HL-60/S4 treated with phorbol 12-myristate 13-acetate at 8.2 ng/mL for 4 days and 3 days (cell line): ENCODE data around the gene SLC29A1.
"Not testable (repeated sequence)": the region's sequence is repeated elsewhere in the genome, so short reads cannot be mapped to it uniquely, and the experiment has no call there.

Experiments
- in situ Hi-C: fragments of 300-500 bp; cut with MboI; formaldehyde crosslinking; loops from 2 replicates; pipeline ENCODE4 v1.15.0; 2022; ENCODE audit warnings: low sequenced_read_pairs

The SLC29A1 gene

DNA sequence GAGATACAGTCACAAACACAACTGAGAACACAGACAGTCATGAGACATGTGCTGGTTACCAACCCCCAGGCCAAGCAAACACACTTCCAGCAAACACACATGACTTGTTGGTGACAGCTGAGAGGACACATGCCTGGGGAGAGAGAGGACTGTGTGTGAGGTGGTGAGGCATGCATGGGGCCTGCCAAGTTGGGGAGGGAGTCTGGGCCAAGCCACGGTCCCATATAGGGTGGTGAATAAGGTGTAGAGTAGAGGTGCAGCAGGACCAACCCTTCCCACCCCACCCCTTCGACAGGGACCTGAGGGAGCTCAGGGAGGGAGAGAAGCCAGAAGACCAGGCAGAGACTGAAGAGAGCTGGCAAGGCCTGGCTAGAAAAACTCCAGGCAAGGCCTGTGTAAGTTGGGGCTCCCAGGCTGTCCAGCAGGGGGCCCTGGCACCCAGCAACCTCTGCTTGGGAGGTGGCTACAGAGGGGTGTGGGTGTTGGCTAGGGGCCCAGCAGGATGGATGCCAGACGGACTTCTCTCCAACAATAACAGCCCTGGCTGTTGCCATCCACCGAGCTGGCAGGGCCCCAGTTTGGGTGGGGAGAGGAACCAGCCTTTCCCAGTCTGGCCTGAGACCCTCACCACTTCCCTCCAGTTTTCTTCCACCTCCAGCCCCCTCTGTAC lies 2.0 kb upstream of the SLC29A1 start:
- in situ Hi-C loops: no loop called here

DNA sequence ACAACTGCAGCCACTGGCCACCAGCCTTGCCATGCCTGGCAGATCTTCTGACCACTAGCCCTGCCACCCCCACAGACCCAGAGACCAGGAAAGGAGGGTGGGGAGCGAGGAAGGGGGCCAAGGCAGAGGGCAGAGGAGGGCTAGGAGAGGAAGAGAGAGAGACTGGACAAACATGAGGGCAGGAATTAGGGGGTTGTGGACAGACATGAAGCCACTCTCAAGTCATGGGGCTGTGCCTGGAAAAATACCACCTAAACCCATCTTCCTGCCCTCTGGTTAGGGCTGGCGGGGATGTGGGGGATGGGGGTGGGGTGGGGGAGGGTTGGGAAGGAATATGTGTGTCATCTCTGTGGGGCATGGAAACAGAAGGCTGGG lies 1.4 kb upstream of the SLC29A1 start:
- in situ Hi-C loops: no loop called here

DNA sequence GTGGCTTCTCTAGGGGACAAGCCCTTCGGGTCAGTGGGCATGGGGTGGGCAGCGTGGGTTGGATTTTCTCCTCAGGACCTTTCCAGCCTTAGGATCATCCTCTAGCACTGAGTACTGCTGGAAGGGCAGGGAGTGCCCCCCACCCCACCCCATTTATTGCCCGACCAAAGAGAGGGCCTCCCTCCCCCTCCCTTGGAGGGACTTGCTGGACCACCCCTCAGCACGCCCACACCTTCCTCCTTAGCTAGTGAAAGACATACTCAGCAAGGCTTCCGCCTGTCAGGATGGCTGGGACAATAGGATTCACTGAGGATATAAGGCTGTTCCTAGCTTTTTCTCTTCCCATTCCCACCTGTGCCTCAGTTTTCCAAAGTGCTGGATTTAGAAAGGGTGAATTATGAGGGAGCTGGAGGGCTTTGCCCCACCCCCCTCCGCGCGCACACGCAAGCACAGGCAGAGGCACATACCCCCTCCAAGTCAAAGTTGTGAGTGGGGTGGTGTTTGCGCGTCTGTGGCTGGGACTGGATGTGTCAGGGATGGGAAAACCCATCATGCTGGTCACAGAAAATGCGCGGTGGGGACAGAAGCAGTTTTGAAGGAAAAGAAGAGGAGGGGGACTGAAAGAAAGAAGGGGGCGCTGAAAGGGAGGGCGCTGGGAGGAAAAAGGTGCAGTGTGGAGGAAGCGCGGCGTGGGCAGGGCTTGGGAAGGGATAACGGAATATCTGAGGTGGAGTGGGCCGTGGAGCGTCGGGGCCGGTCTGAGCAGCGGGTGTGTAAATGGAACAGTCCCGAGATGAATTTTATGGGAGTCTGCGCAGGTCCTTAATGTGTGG lies 693 bp upstream of the SLC29A1 start:
- in situ Hi-C loops: no loop called here

DNA sequence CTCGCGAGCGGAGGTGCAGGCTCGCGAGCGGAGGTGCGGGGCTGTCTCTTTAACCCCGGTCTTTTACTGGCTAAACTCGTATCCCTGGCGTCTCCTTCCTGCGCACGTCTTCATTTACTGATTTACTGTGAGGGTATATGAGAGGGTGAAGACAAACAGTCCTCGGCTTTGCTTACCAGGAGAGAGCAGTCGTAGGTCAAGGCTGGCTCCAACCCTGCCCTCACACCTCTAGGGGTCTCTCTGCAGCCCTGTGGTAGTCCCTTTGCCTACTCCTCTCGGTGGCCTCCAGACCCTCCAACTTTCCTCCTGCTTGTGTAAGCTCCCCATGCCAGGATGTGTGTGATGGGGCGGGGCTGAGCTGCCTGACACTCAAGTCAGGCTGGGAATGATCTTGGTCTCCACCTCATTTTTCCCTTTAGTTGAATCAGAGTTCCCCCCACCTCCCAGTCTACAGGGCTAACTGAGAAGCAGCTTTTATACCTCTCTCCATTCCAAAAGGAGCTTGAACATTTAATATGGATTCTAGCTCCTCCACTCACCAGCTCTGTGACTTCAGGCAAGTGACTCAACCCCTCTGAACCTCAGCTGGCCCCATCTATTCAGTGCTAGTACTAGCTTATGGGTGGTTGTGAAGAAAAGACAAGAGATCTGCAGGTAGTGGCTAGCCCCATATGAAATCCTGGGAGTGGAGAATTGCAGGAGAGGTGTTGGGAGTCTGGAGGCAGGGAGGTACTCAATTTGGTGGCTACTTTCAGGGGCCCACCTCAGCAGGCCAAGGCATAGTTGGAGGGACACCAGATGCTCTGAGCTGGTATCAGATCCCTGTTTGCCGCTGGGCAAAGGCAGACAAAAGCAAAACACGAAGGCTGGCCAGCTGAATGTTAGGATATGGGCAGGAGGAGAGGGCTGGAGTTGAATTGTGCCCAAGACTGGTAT lies 902 bp downstream of the SLC29A1 start:
- in situ Hi-C loops: no loop called here

DNA sequence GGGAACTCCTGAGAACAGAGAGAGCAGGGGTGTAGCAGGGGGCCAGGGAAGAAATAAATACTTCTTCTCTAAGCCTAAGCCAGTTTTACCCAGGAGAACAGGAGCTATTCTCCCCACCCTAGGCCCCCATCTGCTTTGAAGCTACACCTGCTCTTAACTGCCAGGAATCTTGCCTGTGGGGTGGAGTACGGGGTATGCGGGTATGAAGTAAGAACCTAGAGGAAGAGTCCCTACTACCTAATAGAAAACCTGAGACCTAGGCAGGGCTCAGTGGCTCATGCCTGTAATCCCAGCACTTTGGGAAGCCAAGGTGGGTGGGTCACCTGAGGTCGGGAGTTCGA lies 1.5 kb downstream of the SLC29A1 start:
- in situ Hi-C loops: no loop called here

DNA sequence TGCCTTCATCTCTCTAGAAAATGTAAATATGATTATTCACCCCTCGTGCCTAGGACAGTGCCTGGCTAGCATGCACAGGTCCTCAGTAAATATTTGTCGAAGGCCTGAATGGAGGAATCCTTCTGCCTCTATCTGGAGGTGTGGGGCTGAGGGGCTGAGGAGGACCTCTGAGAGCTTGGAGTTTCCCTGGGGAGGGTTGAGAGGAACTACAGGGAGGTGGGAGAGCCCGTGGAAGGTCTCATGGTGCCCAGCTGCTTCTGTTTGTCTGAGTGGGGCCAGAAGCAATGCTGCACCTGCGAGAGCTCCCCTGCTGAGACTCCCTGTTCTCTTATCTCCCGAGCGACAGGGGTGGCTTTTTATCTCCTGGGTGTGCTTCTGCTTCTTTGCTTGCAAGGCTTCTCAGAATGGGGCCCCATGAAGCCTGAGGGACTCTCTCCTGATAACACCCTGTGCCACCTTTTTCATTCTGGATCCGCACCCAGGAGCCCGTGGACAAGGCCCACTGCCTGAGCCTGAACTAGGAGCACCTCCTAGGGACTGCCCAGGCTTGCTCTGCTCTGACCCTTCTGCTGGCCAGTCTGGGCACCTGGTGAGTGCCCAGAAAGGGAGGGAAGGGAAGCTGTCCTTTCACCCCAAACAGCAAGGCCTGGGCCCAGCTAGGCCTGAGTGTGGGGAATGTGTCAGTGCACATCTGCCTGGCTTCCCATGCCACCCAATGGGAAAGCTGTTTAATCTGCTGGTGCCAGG lies 2.4 kb downstream of the SLC29A1 start:
- in situ Hi-C loops: no loop called here

DNA sequence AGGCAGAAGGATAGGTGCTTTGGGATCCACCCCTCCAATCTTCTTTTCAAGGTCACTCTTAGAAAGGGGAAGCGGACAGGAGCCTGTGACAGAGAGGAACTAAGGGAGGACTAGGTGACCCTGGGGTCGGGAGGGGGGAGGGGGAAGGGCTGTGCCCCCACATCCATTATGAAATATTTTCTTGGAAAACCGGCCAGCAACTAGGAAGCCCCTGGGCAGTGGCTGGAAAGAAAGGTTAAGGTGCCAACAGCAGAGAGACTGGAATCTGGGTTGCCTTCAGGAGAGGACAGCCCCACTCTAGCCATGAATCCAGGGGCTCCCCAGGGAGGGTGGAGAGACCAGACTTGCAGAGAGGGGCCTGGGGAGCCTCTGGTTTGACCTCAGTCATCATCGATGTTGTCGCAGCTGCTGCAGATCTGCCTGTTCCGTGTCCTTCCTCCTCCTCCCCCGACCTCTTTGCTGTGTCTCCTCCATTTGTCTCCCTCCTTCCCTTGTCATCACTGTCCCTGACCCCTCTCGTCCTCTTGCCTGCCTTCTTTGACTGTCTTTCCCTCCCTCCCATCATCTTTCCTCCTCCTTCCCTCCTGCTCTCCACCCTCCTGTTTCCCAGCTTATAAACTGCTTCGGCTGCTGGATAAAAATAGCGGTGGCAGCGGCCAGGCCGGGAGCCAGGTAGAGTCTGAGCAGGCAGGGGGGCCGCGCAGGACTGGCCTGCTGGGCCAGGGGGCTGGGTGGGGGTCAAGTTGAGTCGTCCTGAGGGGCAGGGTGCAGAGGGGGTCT lies 3.2 kb downstream of the SLC29A1 start:
- in situ Hi-C loops: no loop called here

DNA sequence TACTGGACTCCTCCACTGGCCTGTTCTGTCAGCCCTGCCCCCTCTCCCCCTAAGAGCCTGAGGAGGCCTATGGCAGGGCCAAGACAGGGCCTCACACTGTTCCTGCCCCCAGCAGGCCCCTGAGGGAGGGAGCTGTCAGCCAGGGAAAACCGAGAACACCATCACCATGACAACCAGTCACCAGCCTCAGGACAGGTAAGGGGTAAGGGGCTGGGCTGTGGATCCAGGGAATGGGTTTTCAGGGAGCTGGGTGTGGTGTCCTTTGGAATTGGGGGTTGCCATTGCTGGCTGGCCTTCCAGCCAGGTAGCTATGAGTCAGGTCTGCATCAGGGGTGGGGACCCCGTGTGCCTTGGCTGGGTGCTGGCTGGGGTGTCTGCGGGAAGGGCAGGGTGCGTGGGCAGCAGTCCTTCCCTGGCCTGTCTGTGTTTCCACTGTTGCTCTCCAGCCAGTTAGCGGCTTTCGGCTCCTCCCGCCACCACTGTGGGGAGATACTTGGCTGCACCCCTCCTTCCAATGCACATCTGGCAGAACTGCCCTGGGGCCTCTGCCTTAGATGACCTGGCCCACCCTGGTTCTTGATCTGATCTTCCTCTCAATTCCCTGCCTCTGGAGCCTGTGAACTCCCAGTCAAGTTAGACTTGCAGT lies 3.9 kb downstream of the SLC29A1 start:
- in situ Hi-C loops: no loop called here

DNA sequence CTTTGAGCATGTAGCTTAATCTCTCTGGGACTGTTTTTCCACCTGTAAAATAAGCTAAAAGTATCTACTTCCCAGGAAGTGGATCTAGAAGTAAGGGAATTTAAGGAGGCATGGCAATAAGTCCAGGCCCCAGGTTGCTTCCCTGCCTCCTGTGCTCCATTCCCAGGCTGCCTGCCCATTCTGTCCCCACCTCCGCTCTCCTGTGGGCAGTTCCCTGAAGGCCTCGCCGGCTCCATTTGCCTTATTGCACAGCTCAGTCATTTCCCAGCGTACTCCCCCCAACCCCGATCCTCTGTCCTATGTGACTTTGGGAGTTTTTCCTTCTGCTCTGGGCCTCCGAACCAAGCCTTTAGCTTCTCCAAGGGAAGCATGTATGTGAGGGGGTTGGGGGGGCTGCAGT lies 4.6 kb downstream of the SLC29A1 start:
- in situ Hi-C loops: no loop called here

DNA sequence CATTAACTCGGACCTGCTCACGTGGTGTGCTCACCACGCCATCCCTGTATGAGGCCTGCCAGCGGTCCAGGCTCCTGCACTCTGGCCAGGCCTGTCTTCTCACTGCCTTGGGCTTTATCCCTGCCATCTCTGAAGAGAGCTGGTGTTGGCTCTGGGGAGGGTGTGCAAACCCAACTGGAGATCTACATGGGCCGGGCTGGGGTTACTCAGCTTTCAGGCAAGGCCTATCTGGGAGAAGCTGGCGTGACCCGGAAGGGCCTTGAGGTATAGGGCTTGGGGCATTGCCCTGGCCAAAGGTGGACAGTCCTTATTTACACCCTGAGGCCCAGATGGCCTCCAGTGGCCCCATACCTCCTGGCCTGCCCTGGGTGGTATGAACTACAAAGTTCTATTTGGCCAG lies 5.0 kb downstream of the SLC29A1 start:
- in situ Hi-C loops: no loop called here

DNA sequence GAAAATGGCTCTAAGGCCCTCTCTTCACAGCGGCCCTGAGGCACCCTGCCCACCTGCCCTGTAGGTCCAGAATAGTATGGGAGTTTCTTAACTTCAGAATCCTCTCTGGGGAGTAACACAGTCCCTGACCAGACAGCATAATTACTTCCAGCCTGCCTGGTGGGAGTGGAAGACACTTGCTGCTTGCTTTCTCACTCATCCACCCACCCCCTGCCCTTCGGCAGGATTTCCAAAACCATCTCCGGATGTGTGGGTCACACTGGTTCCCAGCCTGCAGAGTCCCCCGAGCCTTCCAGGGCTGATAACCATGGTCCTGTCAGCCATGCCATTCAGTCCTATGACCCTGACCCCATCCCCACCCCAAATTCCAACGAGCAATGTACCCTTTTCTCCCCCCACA lies 5.4 kb downstream of the SLC29A1 start:
- in situ Hi-C loops: no loop called here

DNA sequence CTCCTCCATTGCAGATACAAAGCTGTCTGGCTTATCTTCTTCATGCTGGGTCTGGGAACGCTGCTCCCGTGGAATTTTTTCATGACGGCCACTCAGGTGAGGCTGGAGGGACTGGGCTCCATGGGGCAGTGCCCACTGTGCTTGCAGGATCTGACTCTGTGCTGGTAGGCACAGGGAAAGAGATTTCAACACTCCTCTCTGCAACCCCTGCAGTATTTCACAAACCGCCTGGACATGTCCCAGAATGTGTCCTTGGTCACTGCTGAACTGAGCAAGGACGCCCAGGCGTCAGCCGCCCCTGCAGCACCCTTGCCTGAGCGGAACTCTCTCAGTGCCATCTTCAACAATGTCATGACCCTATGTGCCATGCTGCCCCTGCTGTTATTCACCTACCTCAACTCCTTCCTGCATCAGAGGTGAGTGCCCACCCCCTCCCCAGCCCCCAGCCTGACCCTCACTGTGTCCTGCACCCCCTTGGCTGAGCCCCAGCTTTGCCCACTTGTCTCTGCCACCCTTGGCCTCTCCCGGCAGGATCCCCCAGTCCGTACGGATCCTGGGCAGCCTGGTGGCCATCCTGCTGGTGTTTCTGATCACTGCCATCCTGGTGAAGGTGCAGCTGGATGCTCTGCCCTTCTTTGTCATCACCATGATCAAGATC lies 6.1 kb downstream of the SLC29A1 start:
- in situ Hi-C loops: no loop called here

DNA sequence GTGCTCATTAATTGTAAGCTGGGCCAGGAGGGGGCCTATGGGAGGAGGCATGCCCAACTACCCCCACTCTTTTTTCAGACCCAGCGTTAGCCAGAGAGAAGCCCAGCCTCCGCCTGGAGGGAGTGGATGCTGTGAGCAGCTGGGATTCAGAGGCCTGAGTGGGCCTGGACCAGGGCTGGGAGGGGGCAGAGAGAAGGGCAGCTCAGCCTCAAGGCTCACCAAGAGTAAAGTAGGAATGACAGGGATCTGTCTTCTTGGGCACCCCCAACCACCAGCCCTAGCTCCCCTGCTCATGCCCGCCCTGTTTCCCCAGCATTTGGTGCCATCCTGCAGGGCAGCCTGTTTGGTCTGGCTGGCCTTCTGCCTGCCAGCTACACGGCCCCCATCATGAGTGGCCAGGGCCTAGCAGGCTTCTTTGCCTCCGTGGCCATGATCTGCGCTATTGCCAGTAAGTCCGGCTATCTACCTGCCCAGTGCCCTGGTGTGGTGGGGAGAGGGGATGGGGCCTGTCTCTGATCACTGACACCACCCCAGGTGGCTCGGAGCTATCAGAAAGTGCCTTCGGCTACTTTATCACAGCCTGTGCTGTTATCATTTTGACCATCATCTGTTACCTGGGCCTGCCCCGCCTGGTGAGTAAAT lies 6.8 kb downstream of the SLC29A1 start:
- in situ Hi-C loops: no loop called here

DNA sequence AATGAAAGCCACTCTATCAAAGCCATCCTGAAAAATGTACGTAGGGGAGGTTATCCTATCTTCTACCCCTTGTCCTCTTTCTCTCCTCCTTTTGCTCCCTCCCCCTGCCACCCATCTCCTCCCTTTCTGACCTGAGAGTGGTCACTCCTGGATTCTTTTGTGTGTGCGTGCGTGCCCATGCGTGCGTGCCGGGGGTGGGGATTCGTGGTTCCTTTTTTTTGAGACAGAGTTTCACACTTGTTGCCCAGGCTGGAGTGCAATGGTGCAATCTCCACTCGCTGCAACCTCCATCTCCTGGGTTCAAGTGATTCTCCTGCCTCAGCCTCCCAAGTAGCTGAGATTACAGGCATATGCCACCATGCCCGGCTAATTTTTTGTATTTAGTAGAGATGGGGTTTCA lies 8.0 kb downstream of the SLC29A1 start:
- in situ Hi-C loops: not testable (repeated sequence)

DNA sequence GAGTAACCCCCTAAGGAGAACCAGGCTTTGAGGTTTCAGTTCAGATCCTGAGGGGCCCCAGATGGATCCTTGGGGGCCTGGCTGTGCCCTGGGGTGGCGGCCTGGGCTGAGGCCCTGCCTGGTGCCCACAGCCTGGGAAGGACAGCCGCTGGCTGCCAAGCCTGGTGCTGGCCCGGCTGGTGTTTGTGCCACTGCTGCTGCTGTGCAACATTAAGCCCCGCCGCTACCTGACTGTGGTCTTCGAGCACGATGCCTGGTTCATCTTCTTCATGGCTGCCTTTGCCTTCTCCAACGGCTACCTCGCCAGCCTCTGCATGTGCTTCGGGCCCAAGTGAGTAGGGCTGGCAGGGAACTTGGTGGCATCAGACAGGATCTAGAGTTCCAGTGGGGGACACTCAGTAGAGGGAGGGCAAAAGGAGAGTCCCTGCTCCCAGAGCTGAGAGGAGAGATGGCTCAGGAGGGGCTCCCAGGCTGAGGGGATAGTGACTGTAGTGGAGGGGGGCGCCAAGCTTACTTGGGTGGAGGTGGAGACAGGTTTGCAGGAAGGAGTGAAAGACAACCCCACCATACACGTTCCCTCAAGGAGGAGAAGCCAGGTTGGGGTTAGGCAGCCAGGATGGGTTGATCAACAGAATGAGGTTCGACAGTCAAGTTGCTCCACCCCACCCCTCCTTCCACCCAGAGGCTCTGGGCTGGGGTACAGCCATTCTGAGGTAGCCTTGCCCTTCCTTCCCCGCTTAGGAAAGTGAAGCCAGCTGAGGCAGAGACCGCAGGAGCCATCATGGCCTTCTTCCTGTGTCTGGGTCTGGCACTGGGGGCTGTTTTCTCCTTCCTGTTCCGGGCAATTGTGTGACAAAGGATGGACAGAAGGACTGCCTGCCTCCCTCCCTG lies 9.5 kb downstream of the SLC29A1 start:
- in situ Hi-C loops: no loop called here

DNA sequence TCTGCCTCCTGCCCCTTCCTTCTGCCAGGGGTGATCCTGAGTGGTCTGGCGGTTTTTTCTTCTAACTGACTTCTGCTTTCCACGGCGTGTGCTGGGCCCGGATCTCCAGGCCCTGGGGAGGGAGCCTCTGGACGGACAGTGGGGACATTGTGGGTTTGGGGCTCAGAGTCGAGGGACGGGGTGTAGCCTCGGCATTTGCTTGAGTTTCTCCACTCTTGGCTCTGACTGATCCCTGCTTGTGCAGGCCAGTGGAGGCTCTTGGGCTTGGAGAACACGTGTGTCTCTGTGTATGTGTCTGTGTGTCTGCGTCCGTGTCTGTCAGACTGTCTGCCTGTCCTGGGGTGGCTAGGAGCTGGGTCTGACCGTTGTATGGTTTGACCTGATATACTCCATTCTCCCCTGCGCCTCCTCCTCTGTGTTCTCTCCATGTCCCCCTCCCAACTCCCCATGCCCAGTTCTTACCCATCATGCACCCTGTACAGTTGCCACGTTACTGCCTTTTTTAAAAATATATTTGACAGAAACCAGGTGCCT lies 10.2 kb downstream of the SLC29A1 start:
- in situ Hi-C loops: no loop called here
